HG03565 (cell line): ENCODE measurements around the gene MINAR2.

ENCODE experiments used
- ATAC-seq: cut with Tn5 transposase; IDR thresholded peaks from one replicate; pipeline ENCODE4 v1.9.1; 2021; ENCODE audit warnings: mild to moderate bottlenecking, moderate library complexity; ENCODE audit not compliant: unreplicated experiment

MINAR2 gene, protein sequence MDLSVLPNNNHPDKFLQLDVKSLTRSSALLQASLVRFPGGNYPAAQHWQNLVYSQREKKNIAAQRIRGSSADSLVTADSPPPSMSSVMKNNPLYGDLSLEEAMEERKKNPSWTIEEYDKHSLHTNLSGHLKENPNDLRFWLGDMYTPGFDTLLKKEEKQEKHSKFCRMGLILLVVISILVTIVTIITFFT

GRCh38 chr5:129747572-129748407 is at the start of gene MINAR2:
Gene MINAR2 (plus strand): TSS chr5:129748094. CDS start chr5:129748191, 97 bp downstream.
- ATAC-seq: no peak

GRCh38 chr5:129698661-129699060 is 49.2 kb upstream of the MINAR2 start:
- ATAC-seq: no peak

DNA sequence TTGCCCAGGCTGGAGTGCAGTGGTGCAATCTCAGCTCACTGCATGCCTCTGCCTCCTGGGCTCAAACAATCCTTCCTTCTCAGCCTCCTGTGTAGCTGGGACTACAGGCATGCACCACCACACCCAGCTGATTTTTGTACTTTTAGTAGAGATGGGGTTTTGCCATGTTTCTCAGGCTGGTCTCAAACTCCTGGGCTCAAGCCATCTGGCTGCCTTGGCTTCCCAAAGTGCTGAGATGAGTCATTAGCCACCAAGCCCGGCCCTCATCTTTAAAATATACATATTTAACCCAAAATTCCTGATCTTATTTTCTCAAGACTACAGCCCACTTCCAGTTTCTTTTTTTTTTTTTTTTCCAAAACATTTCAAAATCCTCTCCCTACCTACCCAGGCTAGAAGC is 31.7 kb upstream of the MINAR2 start:
- no peak for ATAC-seq

- ATAC-seq: no peak
These were observed 31.2 kb upstream of the MINAR2 start for GRCh38 chr5:129716651-129717050.

- ATAC-seq: no peak
These were observed 30.1 kb upstream of the MINAR2 start for GRCh38 chr5:129717751-129718310.

DNA sequence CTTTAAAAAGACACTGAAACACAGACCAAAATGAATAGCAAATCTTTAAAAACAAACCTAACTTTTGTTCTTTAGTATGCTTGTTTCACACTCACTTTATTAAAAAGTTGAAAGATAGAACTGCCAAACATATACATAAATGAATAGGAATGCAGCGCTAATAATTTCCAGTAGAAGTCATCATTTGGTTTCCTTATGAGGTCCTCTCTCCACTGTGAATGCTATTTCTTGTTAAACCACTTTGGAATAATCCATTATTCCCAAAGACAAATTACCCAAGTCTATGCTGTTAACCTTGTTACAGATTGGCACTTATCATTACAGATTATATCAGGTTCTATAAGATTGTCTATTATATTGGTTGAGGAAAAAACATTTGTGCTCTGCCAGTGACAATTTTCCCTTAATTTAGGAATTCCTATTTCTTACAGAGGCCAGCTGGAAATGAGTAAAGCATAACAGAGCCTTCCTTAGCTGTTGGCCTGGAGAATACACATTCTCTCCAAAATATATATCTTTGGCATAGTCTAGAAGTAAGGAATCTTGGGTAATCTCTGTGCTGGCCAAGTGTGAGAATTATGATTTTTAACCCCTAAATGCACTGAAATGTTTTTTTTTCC is 29.3 kb upstream of the MINAR2 start:
- ATAC-seq: no peak

- ATAC-seq: no peak
These were observed 23.7 kb upstream of the MINAR2 start for GRCh38 chr5:129724222-129724621.

GRCh38 chr5:129724647-129725046 is 23.2 kb upstream of the MINAR2 start:
- ATAC-seq: no peak

- no peak for ATAC-seq
These were observed 8.1 kb upstream of the MINAR2 start for GRCh38 chr5:129739773-129740172.

DNA sequence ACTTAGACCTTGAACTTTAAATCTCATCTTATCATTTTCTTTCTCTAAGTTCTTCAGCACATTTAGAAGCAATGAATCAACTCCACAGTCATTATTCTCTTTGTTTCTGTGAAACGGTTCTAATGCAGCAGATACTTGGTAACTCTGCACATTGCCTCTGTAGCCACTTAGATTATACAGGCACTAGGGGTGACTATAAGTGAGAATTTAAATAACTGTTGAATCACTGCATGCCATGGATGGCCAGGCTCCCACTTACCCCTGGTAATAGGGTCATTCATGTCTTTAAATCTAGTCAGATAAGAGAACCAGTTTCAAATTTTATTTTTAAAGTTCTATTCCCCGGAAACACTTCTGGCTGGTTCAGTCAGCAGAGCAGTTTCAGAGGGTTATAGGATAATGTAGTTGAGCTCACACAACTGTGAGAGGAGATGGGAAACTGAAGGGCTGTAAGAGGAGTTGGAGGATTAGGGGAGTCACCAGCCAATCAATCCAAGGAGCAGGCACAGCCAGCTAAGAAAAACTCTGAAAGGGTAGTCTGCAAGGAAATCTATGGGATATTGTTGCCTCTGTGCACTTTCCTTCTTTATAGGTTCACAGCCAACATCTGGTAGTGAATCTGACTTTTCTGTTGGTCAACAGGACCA is 4.2 kb upstream of the MINAR2 start:
- ATAC-seq: no peak

DNA sequence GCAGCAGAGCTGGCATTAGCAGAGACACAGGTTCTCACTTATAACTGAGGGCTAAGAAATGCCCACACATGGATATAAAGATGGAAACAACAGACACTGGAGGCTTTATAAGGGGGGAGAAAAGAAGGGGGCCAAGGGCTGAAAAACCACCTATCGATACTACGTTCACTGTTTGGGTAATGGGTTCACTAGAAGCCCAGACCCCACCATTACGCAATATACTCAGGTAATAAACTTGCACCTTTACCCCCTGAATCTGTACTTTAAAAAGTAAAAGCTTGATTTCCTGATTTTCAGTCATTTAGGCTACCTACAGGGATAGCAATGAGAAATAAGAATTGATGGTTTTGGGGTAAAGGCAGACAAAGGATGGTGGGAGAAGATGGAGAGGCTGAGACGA is 1.9 kb upstream of the MINAR2 start:
- ATAC-seq: no peak

- ATAC-seq: no peak
These were observed 1.0 kb upstream of the MINAR2 start for GRCh38 chr5:129746876-129747275.

DNA sequence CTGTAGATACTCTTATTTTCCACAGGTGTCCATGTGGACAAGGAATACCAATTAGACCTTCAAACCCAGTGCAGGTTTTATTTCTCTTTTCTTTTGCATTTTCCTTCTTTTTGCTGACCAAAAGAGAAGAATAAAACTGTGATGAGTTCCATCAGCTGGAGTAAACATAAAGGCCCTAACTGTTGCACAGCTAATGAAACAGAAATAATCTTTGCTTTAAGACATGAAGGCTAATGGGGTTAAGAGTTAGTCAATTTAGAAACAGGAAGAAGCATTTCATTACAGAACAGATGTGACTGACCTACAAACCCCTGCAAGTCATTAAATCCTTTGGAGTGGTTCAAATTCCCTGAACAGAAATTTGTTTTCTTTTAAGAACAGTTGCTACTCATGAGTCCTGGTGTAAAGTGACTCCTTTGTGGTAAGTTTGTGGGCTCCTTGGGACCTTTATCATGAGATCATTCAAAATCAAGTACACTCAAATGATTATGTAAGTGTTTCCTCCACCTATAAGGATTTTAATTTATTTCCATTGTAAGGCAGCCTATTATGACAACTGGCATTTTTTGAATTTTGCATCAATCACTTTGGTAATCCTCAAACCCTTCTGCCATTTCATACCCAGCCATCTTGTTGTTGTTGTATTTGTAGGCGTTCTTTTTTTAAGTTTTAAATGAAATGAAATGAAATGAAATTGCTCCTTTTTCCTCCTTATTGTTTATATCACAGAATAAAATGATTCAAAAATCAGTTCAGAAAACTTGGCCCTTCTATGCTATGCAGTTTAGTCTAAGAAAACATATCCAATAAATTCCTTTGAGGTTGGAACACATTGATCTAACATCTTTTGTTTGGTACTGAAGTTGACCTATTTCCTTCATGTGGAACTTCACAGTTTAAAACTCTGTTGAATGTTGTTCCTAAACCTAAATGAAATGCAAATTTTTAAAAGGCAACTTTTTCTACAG is 1.3 kb downstream of the MINAR2 start:
- no peak for ATAC-seq

- no peak for ATAC-seq
These were observed 12.9 kb downstream of the MINAR2 start for GRCh38 chr5:129760636-129761325.

DNA sequence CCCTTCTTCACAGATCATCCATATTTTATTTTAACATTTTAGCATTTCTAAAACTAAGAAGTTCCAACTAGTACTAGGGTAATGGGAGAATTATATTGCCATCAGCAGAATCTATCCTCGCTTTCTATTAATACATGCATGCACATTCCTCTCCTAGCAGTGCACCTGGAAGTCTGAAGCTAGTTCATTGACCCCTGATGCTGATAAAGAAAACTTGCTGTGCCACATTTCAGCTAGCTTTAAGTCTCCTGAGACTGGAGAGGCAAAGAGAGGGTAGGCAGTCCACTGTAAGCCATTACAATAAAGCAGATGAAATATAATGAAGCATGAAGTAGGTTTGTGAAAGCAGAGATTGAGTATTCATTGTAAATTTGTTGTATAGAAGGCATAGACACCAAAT is 15.8 kb downstream of the MINAR2 start:
- ATAC-seq: no peak

GRCh38 chr5:129766798-129767197 is 18.9 kb downstream of the MINAR2 start:
- ATAC-seq: no peak

DNA sequence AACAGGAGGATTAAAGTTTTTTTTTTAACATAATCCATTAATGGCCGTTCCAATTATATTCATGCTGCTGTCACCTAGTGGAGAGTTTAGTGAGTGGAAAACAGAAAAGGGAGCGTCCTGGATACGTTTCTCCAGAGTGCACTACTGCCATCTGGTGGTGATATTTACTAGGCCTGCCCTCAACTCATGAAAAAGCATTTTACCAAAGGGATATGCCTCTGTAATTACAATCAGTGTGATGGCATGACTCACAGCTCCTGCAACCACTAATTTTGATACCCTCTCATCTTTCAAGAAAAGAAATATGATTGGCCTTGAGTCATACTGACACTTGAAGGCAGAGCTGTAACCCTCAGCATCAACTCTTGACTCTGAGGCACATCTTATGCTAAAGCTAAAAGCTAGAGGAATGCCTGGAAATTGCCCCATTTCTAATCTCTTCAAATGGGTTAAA is 20.1 kb downstream of the MINAR2 start:
- ATAC-seq: peak; percentile 91

DNA sequence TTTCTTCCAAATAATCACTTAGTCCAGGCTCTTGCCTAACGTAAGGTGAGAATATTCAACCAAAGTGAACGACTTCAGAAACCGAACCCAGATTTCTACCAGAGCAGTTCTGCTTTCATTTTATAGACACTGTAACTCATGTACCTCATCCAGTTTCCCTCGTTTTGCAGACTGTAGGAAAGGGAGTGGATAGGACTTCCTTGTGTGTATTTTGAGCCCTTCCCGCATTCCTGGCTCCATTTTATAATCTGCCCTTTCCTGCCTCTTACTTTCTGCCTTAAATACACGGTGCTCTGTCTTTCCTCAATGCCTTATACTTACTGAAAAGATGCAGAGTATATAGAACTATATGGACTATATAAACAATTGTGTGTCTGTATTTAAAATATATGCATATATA is 20.8 kb downstream of the MINAR2 start:
- ATAC-seq: no peak

DNA sequence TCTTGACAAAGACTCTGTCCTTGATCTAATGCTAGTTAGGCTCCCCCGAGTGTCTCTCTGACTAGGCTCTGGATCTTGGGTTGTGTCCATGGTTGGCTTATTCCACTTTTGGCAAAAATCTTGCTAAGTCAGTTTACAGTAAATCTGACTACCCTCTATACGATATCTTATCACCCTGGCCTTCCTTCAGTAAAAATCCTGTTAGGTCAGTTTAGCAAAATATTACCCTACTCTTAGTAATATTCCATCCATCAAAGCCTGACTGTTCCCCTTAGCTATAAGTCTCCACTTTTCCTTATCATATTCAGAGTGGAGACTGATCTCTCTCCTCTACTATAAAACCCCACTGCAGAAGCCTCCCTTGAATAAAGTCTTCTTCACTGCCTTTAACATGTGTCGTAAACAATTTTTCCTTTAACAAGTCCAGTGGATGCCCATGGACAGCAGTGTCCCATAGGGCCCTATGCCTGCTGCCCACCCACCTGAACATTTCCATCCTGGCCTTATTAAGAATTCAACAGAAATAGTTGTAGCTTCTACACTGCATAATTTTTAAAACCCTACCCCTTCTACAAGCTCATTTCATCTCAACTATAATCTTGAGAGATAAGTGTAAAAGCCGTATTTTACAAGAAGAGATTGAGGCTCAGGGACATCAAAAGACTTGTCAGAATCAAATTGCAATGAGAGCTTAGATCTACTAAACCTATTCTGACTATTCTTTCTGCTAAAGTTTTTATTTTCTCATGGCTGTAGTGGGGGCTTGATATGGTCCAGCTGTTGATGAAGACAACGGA is 22.3 kb downstream of the MINAR2 start:
- ATAC-seq: no peak
